ENCODE results near the gene ST3GAL4. TPM values are rescaled to one million over a fixed set of nuclear protein-coding genes. Genes with fewer than 3 reads are reported as not detected.
A peak's percentile ranks its signal among the peaks of the same experiment; 100 is the strongest.

Gene ST3GAL4
- total RNA-seq, 1 experiment from 2014 or later: 17.3 TPM

GRCh38 chr11:126416542-126417090 is 61.1 kb downstream of the ST3GAL4 start:
- Mint-ChIP-seq H3K4me3 (peak overlapping the region; percentile 50), H3K27me3 (ENCODE audit: low read depth) (peaks cover 8% of the 10 kb centered on the region), H3K36me3 (peaks cover 3% of the 10 kb centered on the region; the same call in 1 of the 2 replicates), H3K4me1 (peaks cover 14% of the 10 kb centered on the region), H3K9me3 (no peaks in the 10 kb centered on the region), H3K27ac (no peak overlapping the region)
- ATAC-seq: peak; percentile 97
- ChIA-PET CTCF (interaction anchor here (1.0 to 2.1 kb wide), 8 partner anchors 9 to 573 kb away, joined by 3 to 12 read pairs (median 6); no protein-coding TSS in a partner anchor), POLR2A (interaction anchor here (1.6 kb wide), 1 partner anchor 109 kb away, joined by 3 read pairs; no protein-coding TSS in a partner anchor)
- peak; percentile 83 for DNase-seq (ENCODE audit: low spot score)
- TF ChIP-seq PRDM15 (CRISPR knock-in tag; IDR thresholded peaks at IDR 0.05) (no peak), ZNF219 (CRISPR knock-in tag; IDR thresholded peaks at IDR 0.05; ENCODE audit: borderline replicate concordance) (no peak), CBFB (CRISPR knock-in tag; IDR thresholded peaks at IDR 0.05; ENCODE audit: low read depth) (0 out of 2 replicates have a peak, but pooled peaks have one; percentile 58), USF1 (CRISPR knock-in tag; IDR thresholded peaks at IDR 0.05) (peak; percentile 48; the same call in 1 of the 2 replicates), IRF1 (CRISPR knock-in tag; IDR thresholded peaks at IDR 0.05) (no peak), FOXK1 (CRISPR knock-in tag; IDR thresholded peaks at IDR 0.05) (peak; percentile 46; the same call in 1 of the 2 replicates), ZBTB43 (CRISPR knock-in tag; IDR thresholded peaks at IDR 0.05) (0 out of 2 replicates have a peak, but pooled peaks have one; percentile 40), PRRX2 (CRISPR knock-in tag; IDR thresholded peaks at IDR 0.05) (no peak), ZBTB21 (CRISPR knock-in tag; IDR thresholded peaks at IDR 0.05; ENCODE audit: borderline replicate concordance) (no peak), CTCF (IDR thresholded peaks at IDR 0.05) (no peak), MAX (CRISPR knock-in tag; IDR thresholded peaks at IDR 0.05) (peak; percentile 93), HMGA2 (CRISPR knock-in tag; IDR thresholded peaks at IDR 0.05) (no peak), CREM (CRISPR knock-in tag; IDR thresholded peaks at IDR 0.05) (no peak), MXD4 (CRISPR knock-in tag; IDR thresholded peaks at IDR 0.05; ENCODE audit: borderline replicate concordance) (no peak), TCF7 (CRISPR knock-in tag; IDR thresholded peaks at IDR 0.05; ENCODE audit: low read depth) (no peak), NFYB (CRISPR knock-in tag; conservative IDR thresholded peaks at IDR 0.05; ENCODE audit: low read depth) (no peak), GRHL2 (CRISPR knock-in tag; IDR thresholded peaks at IDR 0.05; ENCODE audit: insufficient replicate concordance, severe bottlenecking) (no peak), TEAD4 (CRISPR knock-in tag; IDR thresholded peaks at IDR 0.05) (no peak), E2F4 (CRISPR knock-in tag; IDR thresholded peaks at IDR 0.05; ENCODE audit: borderline replicate concordance, low read depth) (no peak), JAZF1 (CRISPR knock-in tag; IDR thresholded peaks at IDR 0.05) (no peak), FOXP1 (CRISPR knock-in tag; IDR thresholded peaks at IDR 0.05; ENCODE audit: borderline replicate concordance) (peak; percentile 82; the same call in 1 of the 2 replicates), ERG (CRISPR knock-in tag; IDR thresholded peaks at IDR 0.05) (no peak), ZNF263 (CRISPR knock-in tag; IDR thresholded peaks at IDR 0.05; ENCODE audit: low read depth) (no peak), FOXP4 (CRISPR knock-in tag; IDR thresholded peaks at IDR 0.05) (peak; percentile 56; the same call in 1 of the 2 replicates)
